Esophagus muscularis mucosa (tissue), 4 donors: ENCODE data around the gene PLEKHH1.

Experiments used
- CTCF ChIP-seq, 3 experiments: fragments of 200-600 bp in 2 of 3; fragments of 450-650 bp in 1 of 3; sonication (generic) in 2 of 3; IDR thresholded peaks; one replicate each; pipeline ENCODE4 v1.5.1; 2017 to 2019; ENCODE audit warnings: antibody characterized with exemption in 3 of 3, mild to moderate bottlenecking in 2 of 3, moderate library complexity in 1 of 3
- EP300 ChIP-seq: sonication (generic); formaldehyde crosslinking; IDR thresholded peaks from one replicate; pipeline ENCODE4 v1.6.1; 2017; ENCODE audit warnings: antibody characterized with exemption
- POLR2A ChIP-seq: fragments of 450-650 bp; IDR thresholded peaks from one replicate; pipeline ENCODE4 v1.6.1; 2017; ENCODE audit warnings: antibody characterized with exemption, moderate library complexity, mild to moderate bottlenecking, low read depth
- POLR2AphosphoS5 ChIP-seq, 2 donors: sonication (generic); formaldehyde crosslinking; IDR thresholded peaks; one replicate each; pipeline ENCODE4 v1.6.1; 2017; ENCODE audit warnings: antibody characterized with exemption in 2 of 2

- TF ChIP-seq CTCF (IDR thresholded peaks at IDR 0.05) (no peak), POLR2AphosphoS5 (IDR thresholded peaks at IDR 0.05) (no peak), EP300 (no peak), POLR2A (no peak)
These were observed 6.0 kb downstream of the PLEKHH1 start for GRCh38 chr14:67539116-67539515.
